ENCODE data around the gene KRTAP10-6.
"Not testable (repeated sequence)": the region's sequence is repeated elsewhere in the genome, so short reads cannot be mapped to it uniquely, and the experiment has no call there.

KRTAP10-6 gene

GRCh38 chr21:44617071-44617501, 24.8 kb upstream of the KRTAP10-6 start:
- DNase-seq (ENCODE audit: low read depth in 2 of 2) = no peak

DNA sequence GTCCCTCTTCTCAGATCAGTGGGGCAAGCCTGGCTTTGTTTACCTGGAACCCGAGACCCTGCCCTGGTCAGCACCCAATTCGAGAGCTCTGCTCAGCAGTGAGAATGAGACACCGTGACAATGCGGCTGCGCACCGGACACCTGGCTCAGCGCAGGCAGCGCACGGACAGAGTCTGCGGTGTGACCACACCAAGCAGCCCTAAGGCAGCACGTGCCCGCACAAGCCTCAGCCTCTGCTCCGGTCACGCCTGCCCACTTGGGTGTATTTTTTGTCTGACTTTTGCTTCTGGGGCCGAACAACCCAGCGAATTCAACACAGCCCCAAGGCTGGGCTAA, 24.3 kb upstream of the KRTAP10-6 start:
- DNase-seq (ENCODE audit: low read depth in 2 of 2) = no peak

DNA sequence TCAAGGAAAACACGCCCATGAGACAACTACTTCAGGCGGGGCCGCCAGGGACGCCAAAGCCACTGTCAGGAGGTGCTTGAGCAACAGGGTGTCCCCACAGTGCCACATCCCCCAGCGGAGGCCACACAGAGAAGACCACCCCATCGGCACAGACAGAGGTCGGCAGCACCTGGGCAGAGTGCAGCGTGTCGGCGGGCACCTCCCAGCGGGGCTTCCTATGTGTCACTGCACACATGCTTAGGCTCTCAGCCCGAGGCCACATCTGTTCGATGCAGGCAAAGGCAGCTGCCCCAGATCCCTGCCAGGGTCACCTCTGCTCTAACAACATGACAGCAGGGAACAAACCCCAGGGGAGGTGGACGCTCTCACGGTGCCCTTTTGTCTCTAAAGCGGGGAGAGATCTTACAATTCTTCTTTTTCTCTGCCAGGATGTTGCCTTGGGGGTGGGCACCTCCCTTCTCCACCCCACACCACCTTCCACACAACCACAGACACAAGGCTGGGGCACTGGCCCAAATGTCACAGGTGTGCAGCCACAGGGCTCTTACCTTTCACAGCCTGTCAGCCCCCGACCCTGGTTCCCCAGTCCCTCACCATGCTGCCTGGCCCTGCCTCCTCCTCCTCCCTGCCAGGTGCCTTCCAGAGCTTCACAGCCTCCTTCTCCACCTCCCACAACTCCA, 23.7 kb upstream of the KRTAP10-6 start:
- no peak for DNase-seq (ENCODE audit: low read depth in 2 of 2)

- DNase-seq (ENCODE audit: low read depth in 2 of 2) = no peak
These were observed 23.2 kb upstream of the KRTAP10-6 start for GRCh38 chr21:44615466-44615865.

GRCh38 chr21:44614961-44615391, 22.7 kb upstream of the KRTAP10-6 start:
- DNase-seq (ENCODE audit: low read depth in 2 of 2) = no peak

- no peak for DNase-seq (ENCODE audit: low read depth in 2 of 2)
These were observed 21.9 kb upstream of the KRTAP10-6 start for GRCh38 chr21:44614161-44614631.

- no peak for DNase-seq (ENCODE audit: low read depth in 2 of 2)
These were observed 21.3 kb upstream of the KRTAP10-6 start for GRCh38 chr21:44613386-44614155.

- DNase-seq (ENCODE audit: low read depth in 2 of 2) = no peak
These were observed 20.4 kb upstream of the KRTAP10-6 start for GRCh38 chr21:44612669-44613229.

GRCh38 chr21:44612029-44612486, 19.8 kb upstream of the KRTAP10-6 start, which contains the start of gene KRTAP10-8:
Gene KRTAP10-8 (plus strand): TSS chr21:44612079. CDS start chr21:44612101, 22 bp downstream.
- no peak for DNase-seq (ENCODE audit: low read depth in 2 of 2)

- no peak for DNase-seq (ENCODE audit: low read depth in 2 of 2)
These were observed 19.2 kb upstream of the KRTAP10-6 start for GRCh38 chr21:44611551-44611950.

- DNase-seq (ENCODE audit: low read depth in 2 of 2) = not testable (repeated sequence)
These were observed 18.0 kb upstream of the KRTAP10-6 start for GRCh38 chr21:44610157-44610843.

GRCh38 chr21:44609193-44609592, 16.9 kb upstream of the KRTAP10-6 start:
- no peak for DNase-seq (ENCODE audit: low read depth in 2 of 2)

DNA sequence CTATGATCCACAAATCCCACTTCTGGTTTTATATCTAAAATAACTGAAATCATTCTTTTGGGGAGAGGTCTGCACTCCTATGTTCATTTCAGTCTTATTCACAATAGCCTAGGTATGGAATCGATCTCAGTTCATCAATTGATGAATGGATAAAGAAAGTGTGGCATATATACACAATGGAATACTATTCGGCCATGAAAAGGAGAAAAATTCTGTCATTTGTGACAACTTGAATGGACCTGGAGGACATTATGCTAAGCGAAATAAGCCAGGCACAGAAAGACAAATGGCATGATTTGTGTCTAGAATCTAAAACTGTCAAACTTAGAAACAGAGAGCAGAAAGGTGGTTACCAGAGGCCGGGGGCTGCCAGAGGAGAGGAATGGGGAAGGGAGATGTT, 14.2 kb upstream of the KRTAP10-6 start:
- no peak for DNase-seq (ENCODE audit: low read depth in 2 of 2)

GRCh38 chr21:44603911-44604310, 11.6 kb upstream of the KRTAP10-6 start:
- DNase-seq (ENCODE audit: low read depth in 2 of 2) = no peak

DNA sequence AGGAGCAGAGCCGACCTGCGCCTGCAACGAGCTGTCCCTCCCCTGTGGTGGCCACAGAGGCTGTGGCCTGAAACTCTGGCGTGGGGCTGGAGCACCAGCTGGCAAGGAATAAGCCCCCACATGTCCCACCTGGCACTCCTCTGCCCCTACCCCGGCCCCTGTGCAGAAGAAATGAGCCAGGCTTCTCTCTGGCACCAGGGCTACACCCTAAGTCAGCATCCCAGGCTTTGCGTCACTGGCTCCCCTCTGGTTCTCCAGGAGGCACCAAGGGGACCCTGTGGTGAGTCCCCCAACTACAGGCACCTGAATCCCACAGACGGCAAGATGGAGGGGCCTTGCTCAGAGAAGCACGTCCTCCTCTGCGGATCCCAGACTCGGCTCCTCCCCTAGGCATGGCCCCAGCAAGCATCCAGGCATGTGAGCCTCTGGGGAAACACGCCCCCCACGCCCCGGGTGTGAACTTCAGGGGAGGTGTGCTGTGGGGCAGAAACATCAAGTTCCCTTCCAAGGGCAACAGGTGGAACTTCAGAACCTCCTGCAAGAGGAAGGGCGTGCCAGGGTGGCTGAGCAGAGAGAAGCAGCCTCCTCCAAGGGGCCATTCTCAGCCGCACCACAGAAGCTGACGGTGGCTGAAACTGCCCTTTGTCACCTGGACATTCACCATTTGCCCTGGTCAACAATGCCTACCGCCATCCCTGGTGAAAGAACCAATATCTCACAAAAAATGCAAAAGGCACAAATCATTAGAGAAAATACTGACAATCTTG, 11.0 kb upstream of the KRTAP10-6 start:
- DNase-seq (ENCODE audit: low read depth in 2 of 2) = no peak

DNA sequence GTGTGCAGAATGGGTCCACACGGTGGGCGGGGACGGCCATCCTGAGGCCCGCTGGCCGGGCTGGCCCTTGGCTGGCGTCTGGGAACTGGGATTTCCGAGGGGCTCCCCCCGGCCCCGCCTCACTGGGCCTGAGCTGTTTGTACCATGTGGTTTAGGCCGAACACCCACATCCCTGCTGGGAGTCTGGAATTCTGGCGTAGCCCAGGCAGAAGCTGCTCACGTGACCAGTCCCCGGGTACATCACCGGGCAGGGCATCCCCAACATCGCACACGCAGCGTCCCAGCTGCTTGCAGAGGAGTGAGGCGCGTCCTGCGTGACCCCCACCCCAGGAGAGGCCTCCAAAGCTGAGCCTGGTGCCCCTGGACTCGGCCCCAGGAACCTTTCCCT, 10.2 kb upstream of the KRTAP10-6 start:
- no peak for DNase-seq (ENCODE audit: low read depth in 2 of 2)

DNA sequence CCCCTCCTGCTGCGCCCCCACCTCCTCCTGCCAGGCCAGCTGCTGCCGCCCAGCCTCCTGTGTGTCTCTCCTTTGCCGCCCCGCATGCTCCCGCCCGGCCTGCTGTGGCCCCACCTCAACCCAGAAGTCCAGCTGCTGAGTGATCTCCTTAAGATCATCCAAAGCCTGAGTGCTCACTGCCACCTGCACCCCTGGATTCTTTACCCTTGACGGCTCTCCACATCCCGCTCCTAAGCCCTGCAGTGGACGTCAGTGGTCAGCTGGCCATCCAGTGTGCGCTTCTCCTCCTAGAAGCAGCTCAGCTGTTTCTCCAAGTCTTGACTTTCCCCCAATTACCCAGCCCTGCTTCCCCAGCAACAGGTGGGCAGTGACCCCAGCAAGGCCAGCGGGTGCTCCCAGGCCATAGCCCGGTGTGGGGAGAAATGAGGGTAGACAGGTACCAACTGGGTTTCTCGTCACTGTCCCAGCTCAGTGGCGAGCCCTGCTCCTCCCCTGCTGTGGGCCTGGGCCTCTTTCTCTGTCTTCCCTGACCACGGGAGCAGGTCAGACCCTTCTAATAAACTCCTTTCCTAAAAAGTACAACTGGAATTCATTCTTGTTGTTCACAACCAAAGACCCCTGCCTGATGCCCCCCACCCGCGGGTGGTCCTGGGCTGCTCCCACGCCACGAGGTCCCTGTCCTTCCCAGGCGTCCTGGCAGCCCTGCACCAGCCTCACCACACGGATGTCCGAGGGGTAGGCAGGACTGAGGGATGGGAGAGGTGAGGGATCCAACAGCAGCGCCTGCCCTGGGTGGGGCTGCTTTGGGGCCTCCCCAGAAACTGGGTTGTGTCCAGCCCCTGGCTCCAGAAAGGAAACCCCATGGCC, 9.5 kb upstream of the KRTAP10-6 start:
- no peak for DNase-seq (ENCODE audit: low read depth in 2 of 2)

GRCh38 chr21:44601091-44601490, 8.8 kb upstream of the KRTAP10-6 start:
- not testable (repeated sequence) for DNase-seq (ENCODE audit: low read depth in 2 of 2)

- DNase-seq (ENCODE audit: low read depth in 2 of 2) = not testable (repeated sequence)
These were observed 8.0 kb upstream of the KRTAP10-6 start, which contains the start of gene KRTAP10-7 for GRCh38 chr21:44600118-44600978. Gene KRTAP10-7 (plus strand): TSS chr21:44600597. CDS start chr21:44600622, 25 bp downstream.

Measured in stimulated activated CD4-positive, alpha-beta T cell treated with anti-CD3 and anti-CD28 coated beads, Interleukin-12 subunit alpha, Interleukin-12 subunit beta, amount 100 ng/mL, for 24 hours (primary cell).